SU-DHL-6 (cell line): ENCODE results near the gene CLVS2.

ENCODE experiments used
- EZH2phosphoT487 ChIP-seq: fragments of 200-600 bp; sonication (generic), shearing (Covaris generic); conservative IDR thresholded peaks from 2 replicates; pipeline ENCODE4 v1.6.1; 2018; ENCODE audit warnings: mild to moderate bottlenecking, antibody characterized with exemption, low read length, moderate library complexity, mixed read lengths
- TF ChIP-seq, protein P1 (sequence below): fragments of 200-600 bp; sonication (generic); IDR thresholded peaks from one replicate; pipeline ENCODE4 v1.5.1; 2017; ENCODE audit warnings: antibody characterized with exemption, mild to moderate bottlenecking, low read length, moderate library complexity; ENCODE audit not compliant: insufficient read depth, poor library complexity, severe bottlenecking

DNA sequence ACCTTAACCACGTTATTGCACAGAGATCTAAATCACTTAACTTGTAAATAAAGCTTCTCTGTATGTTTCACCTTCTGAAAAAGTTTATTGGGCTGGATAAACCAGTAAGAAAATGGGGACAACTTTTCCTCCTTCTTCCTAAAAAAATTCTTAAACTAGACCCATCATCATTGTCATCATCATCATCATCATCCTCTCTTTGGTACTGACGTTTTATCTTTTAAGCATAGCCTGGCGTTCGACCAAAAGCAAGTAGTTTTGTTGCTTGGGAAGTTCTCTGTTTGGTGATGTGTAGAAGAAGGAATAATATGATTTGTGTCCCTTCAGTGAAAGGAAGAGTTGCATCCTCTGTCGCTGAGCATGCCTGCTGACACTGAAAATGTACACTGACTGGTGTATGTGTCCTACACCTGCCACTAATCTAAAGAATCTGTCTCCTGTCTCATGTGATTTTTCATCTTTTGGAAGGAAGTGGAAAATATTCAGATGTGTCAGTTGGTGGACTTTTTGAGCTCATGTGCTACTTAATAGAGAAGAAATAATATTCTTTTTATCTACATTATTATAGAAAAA is 2.5 kb downstream of the CLVS2 start:
- TF ChIP-seq, protein P1, sequence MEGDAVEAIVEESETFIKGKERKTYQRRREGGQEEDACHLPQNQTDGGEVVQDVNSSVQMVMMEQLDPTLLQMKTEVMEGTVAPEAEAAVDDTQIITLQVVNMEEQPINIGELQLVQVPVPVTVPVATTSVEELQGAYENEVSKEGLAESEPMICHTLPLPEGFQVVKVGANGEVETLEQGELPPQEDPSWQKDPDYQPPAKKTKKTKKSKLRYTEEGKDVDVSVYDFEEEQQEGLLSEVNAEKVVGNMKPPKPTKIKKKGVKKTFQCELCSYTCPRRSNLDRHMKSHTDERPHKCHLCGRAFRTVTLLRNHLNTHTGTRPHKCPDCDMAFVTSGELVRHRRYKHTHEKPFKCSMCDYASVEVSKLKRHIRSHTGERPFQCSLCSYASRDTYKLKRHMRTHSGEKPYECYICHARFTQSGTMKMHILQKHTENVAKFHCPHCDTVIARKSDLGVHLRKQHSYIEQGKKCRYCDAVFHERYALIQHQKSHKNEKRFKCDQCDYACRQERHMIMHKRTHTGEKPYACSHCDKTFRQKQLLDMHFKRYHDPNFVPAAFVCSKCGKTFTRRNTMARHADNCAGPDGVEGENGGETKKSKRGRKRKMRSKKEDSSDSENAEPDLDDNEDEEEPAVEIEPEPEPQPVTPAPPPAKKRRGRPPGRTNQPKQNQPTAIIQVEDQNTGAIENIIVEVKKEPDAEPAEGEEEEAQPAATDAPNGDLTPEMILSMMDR, result no peak
- no peak for TF ChIP-seq EZH2phosphoT487
